ENCODE data around the gene SPEN. TPM values are rescaled to one million over a fixed set of nuclear protein-coding genes. Genes with fewer than 3 reads are reported as not detected.

The SPEN gene
- total RNA-seq, 1 experiment from 2014 or later = 58.3 TPM

GRCh38 chr1:15972409-15972808 is 124.9 kb downstream of the SPEN start:
- Histone ChIP-seq H3K36me3 (ENCODE audit: control insufficient read depth, insufficient read depth, low read length) (no peaks in the 10 kb centered on the region), H3K27me3 (ENCODE audit: control insufficient read depth, insufficient read depth, low read length) (no peaks in the 10 kb centered on the region), H3K4me3 (ENCODE audit: low read depth in 2 of 2, low read length in 2 of 2) (no peak overlapping the region), H3K9me3 (ENCODE audit: control insufficient read depth, insufficient read depth, low read depth, low read length) (peaks cover 6% of the 10 kb centered on the region; the same call in 1 of the 2 replicates), H3K4me1 (ENCODE audit: control insufficient read depth, insufficient read depth, low read length) (peaks cover 10% of the 10 kb centered on the region), H3K27ac (ENCODE audit: low read length) (no peak overlapping the region)
- ATAC-seq (no peak), DNase-seq (ENCODE audit: low read depth, low spot score) (no peak)
- intact Hi-C loops (cut with micrococcal nuclease; ENCODE audit: unreplicated experiment) (no loop called here), in situ Hi-C loops (cut with HindIII; ENCODE audit: low pct_unique_long_range_greater_than_20kb, low sequenced_read_pairs) (no loop called here)
- CTCF ChIA-PET = no interaction called here
- TSS peak; percentile 33 for BruUV-seq (replicated peaks)
- no peak for TF ChIP-seq POLR2AphosphoS5 (IDR thresholded peaks at IDR 0.05; ENCODE audit: low read depth, low read length)
- TF ChIP-seq SIN3A (IDR thresholded peaks at IDR 0.05; ENCODE audit: borderline replicate concordance, insufficient read depth, low read depth, low read length) = no peak
- TF ChIP-seq REST (IDR thresholded peaks at IDR 0.05; ENCODE audit: insufficient read depth in 1 of 2, low read depth in 2 of 2, low read length in 1 of 2) = no peak
- no peak for TF ChIP-seq CTCF (IDR thresholded peaks at IDR 0.05)
- TF ChIP-seq TCF7L2 (IDR thresholded peaks at IDR 0.05; ENCODE audit: low read depth, low read length) = no peak
- POLR2A ChIA-PET = no interaction called here

GRCh38 chr1:15973772-15974171 is 126.3 kb downstream of the SPEN start:
- H3K27ac ChIP-seq (ENCODE audit: low read length) = no peak overlapping the region
- H3K27me3 ChIP-seq (ENCODE audit: control insufficient read depth, insufficient read depth, low read length) = no peaks in the 10 kb centered on the region
- peaks cover 6% of the 10 kb centered on the region; the same call in 1 of the 2 replicates for H3K9me3 ChIP-seq (ENCODE audit: control insufficient read depth, insufficient read depth, low read depth, low read length)
- ChIA-PET CTCF (interaction anchor here (0.7 kb wide), 1 partner anchor 21 kb away, joined by 3 read pairs; no protein-coding TSS in a partner anchor), POLR2A (interaction anchor here (0.7 kb wide), 1 partner anchor 11 kb away, joined by 3 read pairs; no protein-coding TSS in a partner anchor)
- no peak for DNase-seq (ENCODE audit: low read depth, low spot score)
- no peak for TF ChIP-seq TCF7L2 (IDR thresholded peaks at IDR 0.05; ENCODE audit: low read depth, low read length)
- no peak for TF ChIP-seq POLR2AphosphoS5 (IDR thresholded peaks at IDR 0.05; ENCODE audit: low read depth, low read length)
- TF ChIP-seq SIN3A (IDR thresholded peaks at IDR 0.05; ENCODE audit: borderline replicate concordance, insufficient read depth, low read depth, low read length) = no peak
- no peak for TF ChIP-seq CTCF (IDR thresholded peaks at IDR 0.05)
- TF ChIP-seq REST (IDR thresholded peaks at IDR 0.05; ENCODE audit: insufficient read depth in 1 of 2, low read depth in 2 of 2, low read length in 1 of 2) = no peak
- H3K36me3 ChIP-seq (ENCODE audit: control insufficient read depth, insufficient read depth, low read length) = no peaks in the 10 kb centered on the region
- intact Hi-C loops (cut with micrococcal nuclease; ENCODE audit: unreplicated experiment) = no loop called here
- peaks cover 10% of the 10 kb centered on the region for H3K4me1 ChIP-seq (ENCODE audit: control insufficient read depth, insufficient read depth, low read length)
- no peak overlapping the region for H3K4me3 ChIP-seq (ENCODE audit: low read depth in 2 of 2, low read length in 2 of 2)
- no TSS peak for BruUV-seq (replicated peaks)
- in situ Hi-C loops (cut with HindIII; ENCODE audit: low pct_unique_long_range_greater_than_20kb, low sequenced_read_pairs) = no loop called here
- no peak for ATAC-seq

All from Panc1 (cell line).